HG03159 (cell line): ENCODE results near the gene OMG.
"Not testable (repeated sequence)": the region's sequence is repeated elsewhere in the genome, so short reads cannot be mapped to it uniquely, and the experiment has no call there.

Experiments used
- ATAC-seq: cut with Tn5 transposase; IDR thresholded peaks from one replicate; pipeline ENCODE4 v1.9.1; 2021; ENCODE audit warnings: mild to moderate bottlenecking, moderate library complexity; ENCODE audit not compliant: unreplicated experiment

OMG gene

GRCh38 chr17:31297090-31297489 is at the start of gene OMG:
Gene OMG (minus strand): TSS chr17:31297239. CDS start chr17:31296331, 908 bp downstream.
- no peak for ATAC-seq

- not testable (repeated sequence) for ATAC-seq
These were observed 48.2 kb upstream of the OMG start for GRCh38 chr17:31345191-31345747.

GRCh38 chr17:31339906-31340661 is 43.0 kb upstream of the OMG start:
- ATAC-seq = no peak

GRCh38 chr17:31329221-31329620 is 32.2 kb upstream of the OMG start:
- ATAC-seq = no peak

GRCh38 chr17:31328160-31328535 is 31.1 kb upstream of the OMG start:
- ATAC-seq = no peak

- no peak for ATAC-seq
These were observed 30.6 kb upstream of the OMG start for GRCh38 chr17:31327534-31328159.

GRCh38 chr17:31323551-31323950 is 26.5 kb upstream of the OMG start:
- no peak for ATAC-seq

- ATAC-seq = no peak
These were observed 24.9 kb upstream of the OMG start for GRCh38 chr17:31321966-31322365.

- no peak for ATAC-seq
These were observed 24.4 kb upstream of the OMG start, which contains the start of gene EVI2A for GRCh38 chr17:31321481-31321880. Gene EVI2A (minus strand): TSS chr17:31321622. CDS start chr17:31319013, 2,609 bp downstream.

GRCh38 chr17:31320791-31321190 is 23.8 kb upstream of the OMG start:
- no peak for ATAC-seq

- ATAC-seq = no peak
These were observed 23.2 kb upstream of the OMG start for GRCh38 chr17:31320241-31320640.

- ATAC-seq = peak; percentile 30
These were observed 22.0 kb upstream of the OMG start for GRCh38 chr17:31318851-31319661.

GRCh38 chr17:31318298-31318801 is 21.3 kb upstream of the OMG start:
- peak; percentile 41 for ATAC-seq

- no peak for ATAC-seq
These were observed 17.7 kb upstream of the OMG start for GRCh38 chr17:31314782-31315100.

- ATAC-seq = no peak
These were observed 17.1 kb upstream of the OMG start, which contains the start of gene EVI2B for GRCh38 chr17:31313982-31314781. Gene EVI2B (minus strand): TSS chr17:31314054. CDS start chr17:31305609, 8,445 bp downstream.

- ATAC-seq = not testable (repeated sequence)
These were observed 15.2 kb upstream of the OMG start for GRCh38 chr17:31312223-31312622.

GRCh38 chr17:31311526-31311925 is 14.5 kb upstream of the OMG start:
- ATAC-seq = no peak

GRCh38 chr17:31310886-31311285 is 13.8 kb upstream of the OMG start:
- ATAC-seq = no peak

- no peak for ATAC-seq
These were observed 13.2 kb upstream of the OMG start for GRCh38 chr17:31310260-31310659.

GRCh38 chr17:31309556-31309955 is 12.5 kb upstream of the OMG start:
- ATAC-seq = no peak
